T-helper 1 cell treated with Interleukin-12 subunit alpha and Interleukin-12 subunit beta and Interleukin-4 antibody, amounts not matched to agents 30 ng/mL and 1 ng/mL, for 36 hours (primary cell): ENCODE results near the gene GFRA4. TPM values are rescaled to one million over a fixed set of nuclear protein-coding genes. Genes with fewer than 3 reads are reported as not detected.
"Not testable (repeated sequence)": the region's sequence is repeated elsewhere in the genome, so short reads cannot be mapped to it uniquely, and the experiment has no call there.

Experiments used
- intact Hi-C: fragments of 100-400 bp; cut with micrococcal nuclease; formaldehyde crosslinking; loops from one replicate; pipeline ENCODE4 v1.15.1; 2024
- total RNA-seq: library from RNA; stranded (reverse); gene quantifications from 2 replicates; pipeline ENCODE4 v1.2.3, GENCODE V29; 2022

Gene GFRA4
- total RNA-seq, 1 donor from 2014 or later: not detected

GRCh38 chr20:3622406-3622805 lies 40.8 kb downstream of the GFRA4 start:
- intact Hi-C loops: no loop called here

GRCh38 chr20:3621111-3621510 lies 42.1 kb downstream of the GFRA4 start:
- intact Hi-C loops: no loop called here

GRCh38 chr20:3616250-3616649 lies 46.9 kb downstream of the GFRA4 start:
- intact Hi-C loops: no loop called here

GRCh38 chr20:3615171-3615840 lies 47.9 kb downstream of the GFRA4 start:
- intact Hi-C loops: not testable (repeated sequence)

- intact Hi-C loops: no loop called here
Measured at GRCh38 chr20:3614466-3614865, 48.7 kb downstream of the GFRA4 start.

GRCh38 chr20:3613821-3614440 lies 49.3 kb downstream of the GFRA4 start:
- intact Hi-C loops: no loop called here

GRCh38 chr20:3612795-3613572 lies 50.2 kb downstream of the GFRA4 start:
- intact Hi-C loops: no loop called here

- intact Hi-C loops: no loop called here
Measured at GRCh38 chr20:3611901-3612300, 51.3 kb downstream of the GFRA4 start.

Other genes starting within 250 kb of the GFRA4 start
- 10.6 and 11.4 TPM in 2 replicates for gene ATRN, start 192.4 kb downstream of the GFRA4 start, total RNA-seq
- not detected in 2 replicates for gene ADAM33, start 18.6 kb upstream of the GFRA4 start, total RNA-seq
- not detected in 2 replicates for gene SIGLEC1, start 49.2 kb upstream of the GFRA4 start, total RNA-seq
- not detected in 2 replicates for gene HSPA12B, start 69.3 kb upstream of the GFRA4 start, total RNA-seq
- gene ADISSP, start 104.4 kb upstream of the GFRA4 start, total RNA-seq: 22.7 and 24.9 TPM in 2 replicates
- 0.12 TPM in 1 of 2 replicates, not detected in the other for gene SPEF1, start 118.0 kb upstream of the GFRA4 start, total RNA-seq
- gene CENPB, start 123.3 kb upstream of the GFRA4 start, total RNA-seq: 73.1 and 78.4 TPM in 2 replicates
- gene CDC25B, start 132.9 kb upstream of the GFRA4 start, total RNA-seq: 290 and 296 TPM in 2 replicates
- 15.7 and 17.3 TPM in 2 replicates for gene AP5S1, start 157.1 kb upstream of the GFRA4 start, total RNA-seq
- gene MAVS, start 183.4 kb upstream of the GFRA4 start, total RNA-seq: 43.1 and 44.0 TPM in 2 replicates
- 52.2 and 59.1 TPM in 2 replicates for gene PANK2, start 226.0 kb upstream of the GFRA4 start, total RNA-seq